ENCODE results near the gene ARFRP1. TPM values are rescaled to one million over a fixed set of nuclear protein-coding genes. Genes with fewer than 3 reads are reported as not detected.

The ARFRP1 gene
- total and polyA plus RNA-seq, 8 donors: 7.6 to 103 (median 35.9) TPM

DNA sequence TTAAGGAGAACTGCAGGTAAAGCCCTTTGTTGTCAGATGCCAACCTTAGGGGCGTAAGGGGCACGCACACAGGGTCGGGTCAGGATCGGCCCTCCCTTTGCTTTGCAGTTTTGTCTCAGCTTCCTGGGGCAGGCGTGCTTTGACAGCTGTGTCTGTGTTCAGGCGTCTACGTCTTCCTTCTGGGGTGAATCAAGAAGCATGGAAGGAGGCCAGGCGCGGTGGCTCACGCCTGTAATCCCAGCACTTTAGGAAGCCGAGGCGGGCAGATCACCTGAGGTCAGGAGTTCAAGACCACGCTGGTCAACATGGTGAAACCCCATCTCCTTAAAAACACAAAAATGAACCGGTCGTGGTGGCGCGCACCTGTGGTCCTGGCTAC, 1.4 kb upstream of the ARFRP1 start:
- intact Hi-C loops (cut with DNase I; ENCODE audit: low total_unique reads): no loop called here
- no peak for DNase-seq
- H3K36me3 ChIP-seq: peaks cover 33 to 79% (median 77%) of the 10 kb centered on the region in 4 donors
- H3K4me1 ChIP-seq: peaks cover 25 to 54% (median 41%) of the 10 kb centered on the region in 4 donors
- no peak for TF ChIP-seq POLR2AphosphoS5 (IDR thresholded peaks at IDR 0.05)
- peak overlapping the region in 1 of 5 donors; percentile 96 for H3K27ac ChIP-seq
- 87 to 93% (median 92%) methylated on average over 17 of the region's 17 CpGs for WGBS, 5 donors
- no peaks in the 10 kb centered on the region for H3K9me3 ChIP-seq
- H3K27me3 ChIP-seq: no peaks in the 10 kb centered on the region
- peak overlapping the region; percentile 93 to 98 (median 94) for H3K4me3 ChIP-seq

DNA sequence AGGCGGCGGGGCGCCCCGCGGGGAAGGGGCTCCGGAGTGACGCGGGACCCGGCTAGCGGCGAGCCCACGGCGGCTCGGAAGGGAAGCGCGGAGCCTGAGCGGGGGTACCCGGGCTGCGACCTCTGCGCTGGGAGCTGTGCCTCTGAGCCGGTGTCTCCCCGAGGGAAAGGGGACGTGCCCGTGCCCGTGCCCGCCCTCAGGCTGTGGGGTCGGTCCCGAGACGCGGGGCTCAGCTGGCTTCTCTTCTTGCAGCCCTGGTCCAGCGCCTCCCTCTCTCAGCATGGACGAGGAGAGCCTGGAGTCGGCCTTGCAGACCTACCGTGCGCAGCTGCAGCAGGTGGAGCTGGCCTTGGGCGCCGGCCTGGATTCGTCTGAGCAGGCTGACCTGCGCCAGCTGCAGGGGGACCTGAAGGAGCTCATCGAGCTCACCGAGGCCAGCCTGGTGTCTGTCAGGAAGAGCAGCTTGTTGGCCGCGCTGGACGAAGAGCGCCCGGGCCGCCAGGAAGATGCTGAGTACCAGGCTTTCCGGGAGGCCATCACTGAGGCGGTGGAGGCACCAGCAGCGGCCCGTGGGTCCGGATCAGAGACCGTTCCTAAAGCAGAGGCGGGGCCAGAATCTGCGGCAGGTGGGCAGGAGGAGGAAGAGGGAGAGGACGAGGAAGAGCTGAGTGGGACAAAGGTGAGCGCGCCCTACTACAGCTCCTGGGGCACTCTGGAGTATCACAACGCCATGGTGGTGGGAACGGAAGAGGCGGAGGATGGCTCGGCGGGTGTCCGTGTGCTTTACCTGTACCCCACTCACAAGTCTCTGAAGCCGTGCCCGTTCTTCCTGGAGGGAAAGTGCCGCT, 749 bp upstream of the ARFRP1 start:
- Histone ChIP-seq H3K36me3 (peaks cover 33 to 79% (median 78%) of the 10 kb centered on the region in 4 donors), H3K4me3 (peak overlapping the region; percentile 93 to 98 (median 94)), H3K27me3 (no peaks in the 10 kb centered on the region), H3K27ac (peak overlapping the region; percentile 88 to 96 (median 91)), H3K4me1 (peaks cover 25 to 51% (median 40%) of the 10 kb centered on the region in 4 donors), H3K9me3 (no peaks in the 10 kb centered on the region)
- no peak for TF ChIP-seq POLR2A (IDR thresholded peaks at IDR 0.05)
- no peak for TF ChIP-seq POLR2AphosphoS5 (IDR thresholded peaks at IDR 0.05)
- TF ChIP-seq EP300 (IDR thresholded peaks at IDR 0.05): no peak
- no peak for TF ChIP-seq CTCF (IDR thresholded peaks at IDR 0.05)
- DNase-seq: peak in 1 of 2 donors; percentile 40
- WGBS, 5 donors: 18 to 54% (median 20%) methylated on average over 23 to 66 of the region's 67 CpGs
- intact Hi-C loops (cut with DNase I; ENCODE audit: low total_unique reads): no loop called here

DNA sequence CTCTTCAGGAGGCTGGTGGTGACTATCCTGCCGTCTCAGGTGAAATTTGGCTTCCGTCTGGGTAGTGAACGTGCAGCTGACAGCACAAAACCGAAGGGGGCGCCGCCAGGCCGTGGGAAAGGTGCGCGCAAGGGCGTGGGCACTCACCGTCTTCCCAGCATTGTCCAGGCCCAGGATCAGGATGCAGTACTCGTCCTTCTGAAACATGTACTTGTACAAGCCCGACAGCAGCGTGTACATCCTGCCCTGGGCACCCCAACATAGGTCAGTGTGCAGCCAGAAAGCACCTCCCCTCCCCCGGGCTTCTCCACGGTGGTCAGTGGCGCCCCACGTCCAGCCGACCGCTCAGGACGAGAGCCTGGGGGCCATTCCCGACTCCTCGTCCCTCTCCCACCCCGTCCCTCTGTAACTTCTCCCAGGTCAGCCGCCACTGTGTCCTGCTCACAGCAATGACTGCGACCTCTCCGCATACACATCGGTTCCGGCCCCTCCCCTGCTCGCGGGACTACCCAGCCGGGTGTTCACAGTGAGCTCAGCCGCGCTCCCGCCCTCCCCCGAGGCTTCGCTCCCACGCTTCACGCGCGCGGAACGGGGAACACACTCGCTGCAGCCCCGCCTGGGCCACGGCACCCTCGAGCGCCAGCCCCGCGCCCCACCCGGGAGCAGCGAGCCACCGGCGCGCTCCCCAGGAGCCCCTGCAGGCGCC, 771 bp downstream of the ARFRP1 start:
- TF ChIP-seq POLR2A (IDR thresholded peaks at IDR 0.05) (no peak), CTCF (IDR thresholded peaks at IDR 0.05) (no peak), POLR2AphosphoS5 (IDR thresholded peaks at IDR 0.05) (no peak), EP300 (IDR thresholded peaks at IDR 0.05) (no peak)
- intact Hi-C loops (cut with DNase I; ENCODE audit: low total_unique reads): no loop called here

DNA sequence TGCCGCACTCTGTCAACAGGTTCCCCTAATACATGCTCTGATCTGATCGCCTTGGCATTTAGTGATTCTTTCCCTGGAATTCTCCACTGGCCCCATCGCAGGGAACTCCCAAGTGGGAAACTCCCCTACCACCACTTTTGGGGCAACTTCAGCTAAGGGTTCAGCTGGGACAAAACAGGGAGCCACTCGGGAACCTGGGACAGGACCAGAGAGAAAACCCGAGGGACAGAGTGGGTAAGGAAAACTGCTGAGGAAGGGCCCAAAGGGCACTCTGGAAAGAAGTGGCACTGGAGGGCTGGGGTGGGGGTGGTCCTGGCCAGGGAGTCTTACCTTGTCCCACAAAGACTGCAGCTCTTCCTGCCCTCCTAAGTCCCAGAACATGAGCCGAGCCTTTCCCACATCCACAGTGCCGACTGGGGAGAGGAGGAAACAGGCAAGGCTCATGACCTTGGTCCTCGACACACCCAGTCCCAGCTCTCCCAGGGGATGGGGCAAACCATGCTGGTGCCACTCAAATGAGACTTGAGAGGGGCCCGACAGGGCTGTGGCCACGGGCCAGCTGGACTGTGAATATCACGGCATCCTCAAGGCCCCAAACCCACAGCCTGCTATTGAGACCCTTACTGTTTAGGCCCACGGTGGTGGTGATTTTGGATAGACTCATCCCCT, 1.6 kb downstream of the ARFRP1 start:
- H3K4me1 ChIP-seq: peaks cover 25 to 49% (median 38%) of the 10 kb centered on the region in 4 donors
- TF ChIP-seq POLR2AphosphoS5 (IDR thresholded peaks at IDR 0.05) (no peak), CTCF (IDR thresholded peaks at IDR 0.05) (no peak), EP300 (IDR thresholded peaks at IDR 0.05) (no peak), POLR2A (IDR thresholded peaks at IDR 0.05) (no peak)
- no peak for DNase-seq
- H3K27me3 ChIP-seq: no peaks in the 10 kb centered on the region
- H3K27ac ChIP-seq: peak overlapping the region in 4 of 5 donors; percentile 89 to 96 (median 94)
- intact Hi-C loops (cut with DNase I; ENCODE audit: low total_unique reads): no loop called here
- peaks cover 27 to 73% (median 59%) of the 10 kb centered on the region in 4 donors for H3K36me3 ChIP-seq
- no peaks in the 10 kb centered on the region for H3K9me3 ChIP-seq
- 75 to 82% (median 78%) methylated on average over 9 to 12 of the region's 12 CpGs for WGBS, 5 donors
- H3K4me3 ChIP-seq: peak overlapping the region; percentile 93 to 98 (median 94)

More for the DNA sequence above, 771 bp downstream of the ARFRP1 start:
- peak in 1 of 2 donors; percentile 73 for DNase-seq
- peaks cover 25 to 51% (median 40%) of the 10 kb centered on the region in 4 donors for H3K4me1 ChIP-seq
- peak overlapping the region; percentile 93 to 98 (median 94) for H3K4me3 ChIP-seq
- no peaks in the 10 kb centered on the region for H3K9me3 ChIP-seq
- H3K27me3 ChIP-seq: no peaks in the 10 kb centered on the region
- 2 to 4% (median 2%) methylated on average over 38 to 56 of the region's 56 CpGs for WGBS, 5 donors
- H3K36me3 ChIP-seq: peaks cover 33 to 76% (median 67%) of the 10 kb centered on the region in 4 donors
- H3K27ac ChIP-seq: peak overlapping the region; percentile 88 to 96 (median 91)

Data from stomach (tissue), 9 donors.